Liver (tissue), 9 donors: Measurements from ENCODE around the gene CD209. TPM values are rescaled to one million over a fixed set of nuclear protein-coding genes. Genes with fewer than 3 reads are reported as not detected.

Experiments used
- DNase-seq: peaks from one replicate; pipeline ENCODE4 v3.0.0-alpha.2; 2017; ENCODE audit warnings: low spot score
- H3K27ac ChIP-seq, 2 donors: one replicate each; pipeline ENCODE4 v1.7.0; 2013; ENCODE audit warnings: inconsistent platforms in 2 of 2, low read length in 2 of 2, control low read depth in 1 of 2, low read depth in 1 of 2, mild to moderate bottlenecking in 1 of 2
- H3K27me3 ChIP-seq, 4 donors: one replicate each; pipeline versions ENCODE4 v1.6.1 to v1.7.0; 2013; ENCODE audit warnings: low read length in 3 of 4, inconsistent platforms in 1 of 4, mild to moderate bottlenecking in 1 of 4, moderate library complexity in 1 of 4; ENCODE audit not compliant: control insufficient read depth in 4 of 4, insufficient read depth in 4 of 4
- H3K36me3 ChIP-seq, 4 donors: one replicate each; pipeline versions ENCODE4 v1.6.1 to v1.7.0; 2013; ENCODE audit warnings: low read length in 3 of 4, mild to moderate bottlenecking in 3 of 4, low read depth in 1 of 4, moderate library complexity in 1 of 4; ENCODE audit not compliant: control insufficient read depth in 4 of 4, insufficient read depth in 3 of 4
- H3K4me1 ChIP-seq, 4 donors: one replicate each; pipeline versions ENCODE4 v1.6.1 to v1.7.0; 2013; ENCODE audit warnings: low read length in 3 of 4, mild to moderate bottlenecking in 3 of 4, moderate library complexity in 1 of 4; ENCODE audit not compliant: control insufficient read depth in 4 of 4, insufficient read depth in 4 of 4
- H3K4me3 ChIP-seq, 3 donors: one replicate each; pipeline versions ENCODE4 v1.6.1 to v1.7.0; 2013; ENCODE audit warnings: low read length in 3 of 3, control low read depth in 1 of 3, low read depth in 1 of 3, mild to moderate bottlenecking in 1 of 3
- H3K9ac ChIP-seq, 2 donors: one replicate each; pipeline ENCODE4 v1.7.0; 2013; ENCODE audit warnings: low read length in 2 of 2, mild to moderate bottlenecking in 2 of 2, moderate library complexity in 2 of 2, control low read depth in 1 of 2, low read depth in 1 of 2
- H3K9me3 ChIP-seq, 4 donors: one replicate each; pipeline versions ENCODE4 v1.6.1 to v1.7.0; 2013; ENCODE audit warnings: low read length in 3 of 4; ENCODE audit not compliant: control insufficient read depth in 4 of 4
- CTCF ChIP-seq: fragments of 150-350 bp; IDR thresholded peaks from 2 replicates; pipeline ENCODE4 v1.5.1; 2017; ENCODE audit warnings: improper control_type of control experiment, low read depth, low read length; ENCODE audit not compliant: missing input control
- EGR1 ChIP-seq, 2 donors: IDR thresholded peaks; 2 replicates each; pipeline ENCODE4 v1.6.1; 2016 to 2018; ENCODE audit warnings: antibody characterized with exemption in 2 of 2, low read depth in 2 of 2
- FOXA2 ChIP-seq: IDR thresholded peaks from 2 replicates; pipeline ENCODE4 v1.6.1; 2016; ENCODE audit warnings: antibody characterized with exemption
- GABPA ChIP-seq, 2 donors: IDR thresholded peaks in 1 of 2; conservative IDR thresholded peaks in 1 of 2; 2 replicates each; pipeline ENCODE4 v1.6.1; 2016; ENCODE audit warnings: antibody characterized with exemption in 2 of 2, mild to moderate bottlenecking in 1 of 2, moderate library complexity in 1 of 2
- HNF4A ChIP-seq, 2 donors: conservative IDR thresholded peaks; 2 replicates each; pipeline ENCODE4 v1.6.1; 2016; ENCODE audit warnings: antibody characterized with exemption in 2 of 2, mild to moderate bottlenecking in 2 of 2
- HNF4G ChIP-seq: IDR thresholded peaks from 2 replicates; pipeline ENCODE4 v1.6.1; 2016; ENCODE audit warnings: antibody characterized with exemption
- JUND ChIP-seq, 2 donors: IDR thresholded peaks; 2 replicates each; pipeline ENCODE4 v1.6.1; 2016; ENCODE audit warnings: antibody characterized with exemption in 2 of 2
- MAX ChIP-seq: IDR thresholded peaks from 2 replicates; pipeline ENCODE4 v1.6.1; 2016; ENCODE audit warnings: antibody characterized with exemption
- NR2F2 ChIP-seq: IDR thresholded peaks from 2 replicates; pipeline ENCODE4 v1.6.1; 2016; ENCODE audit warnings: antibody characterized with exemption
- RXRA ChIP-seq, 2 donors: IDR thresholded peaks; 2 replicates each; pipeline ENCODE4 v1.6.1; 2017 to 2018; ENCODE audit warnings: antibody characterized with exemption in 2 of 2, mild to moderate bottlenecking in 1 of 2
- SP1 ChIP-seq: IDR thresholded peaks from 2 replicates; pipeline ENCODE4 v1.6.1; 2018; ENCODE audit warnings: antibody characterized with exemption, mild to moderate bottlenecking
- TAF1 ChIP-seq: conservative IDR thresholded peaks from 2 replicates; pipeline ENCODE4 v1.6.1; 2016; ENCODE audit warnings: antibody characterized with exemption, mild to moderate bottlenecking
- YY1 ChIP-seq: IDR thresholded peaks from 2 replicates; pipeline ENCODE4 v1.6.1; 2016; ENCODE audit warnings: antibody characterized with exemption, mild to moderate bottlenecking
- WGBS: extraction: QIAGEN DNeasy Blood & Tissue Kit; methylation state at CpG from one replicate; pipeline ENCODE4 v1.1.7; 2013; 5-methylcytosine and 5-hydroxymethylcytosine counted together
- polyA plus RNA-seq, 2 donors: library from polyadenylated mRNA; stranded (reverse) in 1 of 2; unstranded in 1 of 2; fragments of 200-250 nt in 1 of 2; fragments of >200 nt in 1 of 2; fragmentation: Nextera tagmentation in 1 of 2; extraction: Ambion mirVana in 1 of 2; gene quantifications; one replicate each; pipeline versions ENCODE4 v1.2.1 to v1.2.3, GENCODE V29; 2013 to 2015
- total RNA-seq, 2 donors: library from RNA; depleted of rRNA; stranded (reverse); fragments of >200 nt; gene quantifications; one replicate each; pipeline ENCODE4 v1.2.3, GENCODE V29; 2014
- TF ChIP-seq, protein P1 (sequence below): IDR thresholded peaks from 2 replicates; pipeline ENCODE4 v1.6.1; 2016; ENCODE audit warnings: antibody characterized with exemption, mild to moderate bottlenecking
- TF ChIP-seq, protein P2 (sequence below): IDR thresholded peaks from 2 replicates; pipeline ENCODE4 v1.6.1; 2016; ENCODE audit warnings: antibody characterized with exemption
- TF ChIP-seq, protein P3 (sequence below): IDR thresholded peaks from 2 replicates; pipeline ENCODE4 v1.6.1; 2016; ENCODE audit warnings: antibody characterized with exemption
- donor health status: healthy.
- donor health status: healthy.
- donor health status: healthy.
- donor health status: healthy.
- donor health status: healthy.

Gene CD209
- total and polyA plus RNA-seq, 4 donors = 0.44 to 3.5 (median 1.8) TPM

GRCh38 chr19:7692417-7693088 is 54.8 kb downstream of the CD209 start:
- peaks cover 0 to 2% (median 0%) of the 10 kb centered on the region in 4 donors for H3K27me3 ChIP-seq
- DNase-seq = no peak
- no peaks in the 10 kb centered on the region for H3K4me1 ChIP-seq
- WGBS = 86% methylated on average over 13 of the region's 13 CpGs
- H3K27ac ChIP-seq = no peak overlapping the region
- TF ChIP-seq CTCF (no peak), HNF4G (no peak), FOXA2 (no peak), TAF1 (no peak), HNF4A (conservative IDR thresholded peaks at IDR 0.05) (no peak), GABPA (IDR thresholded peaks at IDR 0.05 in 1 of 2, conservative IDR thresholded peaks at IDR 0.05 in 1 of 2) (no peak), NR2F2 (no peak), YY1 (no peak), RXRA (IDR thresholded peaks at IDR 0.05) (no peak), JUND (IDR thresholded peaks at IDR 0.05) (no peak), EGR1 (IDR thresholded peaks at IDR 0.05; ENCODE audit: low read depth in 2 of 2) (no peak), MAX (no peak)
- TF ChIP-seq, protein P1, sequence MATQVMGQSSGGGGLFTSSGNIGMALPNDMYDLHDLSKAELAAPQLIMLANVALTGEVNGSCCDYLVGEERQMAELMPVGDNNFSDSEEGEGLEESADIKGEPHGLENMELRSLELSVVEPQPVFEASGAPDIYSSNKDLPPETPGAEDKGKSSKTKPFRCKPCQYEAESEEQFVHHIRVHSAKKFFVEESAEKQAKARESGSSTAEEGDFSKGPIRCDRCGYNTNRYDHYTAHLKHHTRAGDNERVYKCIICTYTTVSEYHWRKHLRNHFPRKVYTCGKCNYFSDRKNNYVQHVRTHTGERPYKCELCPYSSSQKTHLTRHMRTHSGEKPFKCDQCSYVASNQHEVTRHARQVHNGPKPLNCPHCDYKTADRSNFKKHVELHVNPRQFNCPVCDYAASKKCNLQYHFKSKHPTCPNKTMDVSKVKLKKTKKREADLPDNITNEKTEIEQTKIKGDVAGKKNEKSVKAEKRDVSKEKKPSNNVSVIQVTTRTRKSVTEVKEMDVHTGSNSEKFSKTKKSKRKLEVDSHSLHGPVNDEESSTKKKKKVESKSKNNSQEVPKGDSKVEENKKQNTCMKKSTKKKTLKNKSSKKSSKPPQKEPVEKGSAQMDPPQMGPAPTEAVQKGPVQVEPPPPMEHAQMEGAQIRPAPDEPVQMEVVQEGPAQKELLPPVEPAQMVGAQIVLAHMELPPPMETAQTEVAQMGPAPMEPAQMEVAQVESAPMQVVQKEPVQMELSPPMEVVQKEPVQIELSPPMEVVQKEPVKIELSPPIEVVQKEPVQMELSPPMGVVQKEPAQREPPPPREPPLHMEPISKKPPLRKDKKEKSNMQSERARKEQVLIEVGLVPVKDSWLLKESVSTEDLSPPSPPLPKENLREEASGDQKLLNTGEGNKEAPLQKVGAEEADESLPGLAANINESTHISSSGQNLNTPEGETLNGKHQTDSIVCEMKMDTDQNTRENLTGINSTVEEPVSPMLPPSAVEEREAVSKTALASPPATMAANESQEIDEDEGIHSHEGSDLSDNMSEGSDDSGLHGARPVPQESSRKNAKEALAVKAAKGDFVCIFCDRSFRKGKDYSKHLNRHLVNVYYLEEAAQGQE = no peak
- TF ChIP-seq, protein P2, sequence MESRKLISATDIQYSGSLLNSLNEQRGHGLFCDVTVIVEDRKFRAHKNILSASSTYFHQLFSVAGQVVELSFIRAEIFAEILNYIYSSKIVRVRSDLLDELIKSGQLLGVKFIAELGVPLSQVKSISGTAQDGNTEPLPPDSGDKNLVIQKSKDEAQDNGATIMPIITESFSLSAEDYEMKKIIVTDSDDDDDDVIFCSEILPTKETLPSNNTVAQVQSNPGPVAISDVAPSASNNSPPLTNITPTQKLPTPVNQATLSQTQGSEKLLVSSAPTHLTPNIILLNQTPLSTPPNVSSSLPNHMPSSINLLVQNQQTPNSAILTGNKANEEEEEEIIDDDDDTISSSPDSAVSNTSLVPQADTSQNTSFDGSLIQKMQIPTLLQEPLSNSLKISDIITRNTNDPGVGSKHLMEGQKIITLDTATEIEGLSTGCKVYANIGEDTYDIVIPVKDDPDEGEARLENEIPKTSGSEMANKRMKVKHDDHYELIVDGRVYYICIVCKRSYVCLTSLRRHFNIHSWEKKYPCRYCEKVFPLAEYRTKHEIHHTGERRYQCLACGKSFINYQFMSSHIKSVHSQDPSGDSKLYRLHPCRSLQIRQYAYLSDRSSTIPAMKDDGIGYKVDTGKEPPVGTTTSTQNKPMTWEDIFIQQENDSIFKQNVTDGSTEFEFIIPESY = no peak
- TF ChIP-seq, protein P3, sequence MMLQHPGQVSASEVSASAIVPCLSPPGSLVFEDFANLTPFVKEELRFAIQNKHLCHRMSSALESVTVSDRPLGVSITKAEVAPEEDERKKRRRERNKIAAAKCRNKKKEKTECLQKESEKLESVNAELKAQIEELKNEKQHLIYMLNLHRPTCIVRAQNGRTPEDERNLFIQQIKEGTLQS = no peak
- no peak overlapping the region for H3K9ac ChIP-seq
- no peak overlapping the region for H3K4me3 ChIP-seq
- H3K9me3 ChIP-seq = no peaks in the 10 kb centered on the region
- no peaks in the 10 kb centered on the region for H3K36me3 ChIP-seq

GRCh38 chr19:7691497-7691896 is 55.8 kb downstream of the CD209 start:
- H3K9ac ChIP-seq = no peak overlapping the region
- H3K36me3 ChIP-seq = no peaks in the 10 kb centered on the region
- TF ChIP-seq SP1 (no peak), GABPA (IDR thresholded peaks at IDR 0.05 in 1 of 2, conservative IDR thresholded peaks at IDR 0.05 in 1 of 2) (no peak)
- no peak for DNase-seq
- no peak overlapping the region for H3K4me3 ChIP-seq
- no peaks in the 10 kb centered on the region for H3K4me1 ChIP-seq
- H3K27me3 ChIP-seq = no peaks in the 10 kb centered on the region
- H3K27ac ChIP-seq = no peak overlapping the region
- H3K9me3 ChIP-seq = no peaks in the 10 kb centered on the region
